ENCODE results near the gene CTRB1. TPM values are rescaled to one million over a fixed set of nuclear protein-coding genes. Genes with fewer than 3 reads are reported as not detected.
"Not testable (repeated sequence)": the region's sequence is repeated elsewhere in the genome, so short reads cannot be mapped to it uniquely, and the experiment has no call there.

The CTRB1 gene
- total RNA-seq, 3 donors from 2014 or later = 2.2 to 5.5 (median 3.4) TPM

GRCh38 chr16:75267631-75268264 is 49.0 kb downstream of the CTRB1 start:
- H3K4me3 Mint-ChIP-seq = no peak overlapping the region
- H3K27me3 Mint-ChIP-seq (ENCODE audit: low read depth) = peaks cover 49% of the 10 kb centered on the region
- peaks cover 7% of the 10 kb centered on the region for H3K4me1 Mint-ChIP-seq (ENCODE audit: low read depth)
- ATAC-seq (no peak), DNase-seq (no peak)
- no peaks in the 10 kb centered on the region for H3K36me3 Mint-ChIP-seq (ENCODE audit: insufficient read depth)
- H3K9me3 Mint-ChIP-seq = no peaks in the 10 kb centered on the region

GRCh38 chr16:75269358-75269757 is 50.6 kb downstream of the CTRB1 start:
- H3K36me3 Mint-ChIP-seq (ENCODE audit: insufficient read depth); ATAC-seq; H3K4me3 Mint-ChIP-seq; DNase-seq; H3K9me3 Mint-ChIP-seq; H3K4me1 Mint-ChIP-seq (ENCODE audit: low read depth): not testable (repeated sequence)
- H3K27me3 Mint-ChIP-seq (ENCODE audit: low read depth) = peaks cover 39% of the 10 kb centered on the region

DNA sequence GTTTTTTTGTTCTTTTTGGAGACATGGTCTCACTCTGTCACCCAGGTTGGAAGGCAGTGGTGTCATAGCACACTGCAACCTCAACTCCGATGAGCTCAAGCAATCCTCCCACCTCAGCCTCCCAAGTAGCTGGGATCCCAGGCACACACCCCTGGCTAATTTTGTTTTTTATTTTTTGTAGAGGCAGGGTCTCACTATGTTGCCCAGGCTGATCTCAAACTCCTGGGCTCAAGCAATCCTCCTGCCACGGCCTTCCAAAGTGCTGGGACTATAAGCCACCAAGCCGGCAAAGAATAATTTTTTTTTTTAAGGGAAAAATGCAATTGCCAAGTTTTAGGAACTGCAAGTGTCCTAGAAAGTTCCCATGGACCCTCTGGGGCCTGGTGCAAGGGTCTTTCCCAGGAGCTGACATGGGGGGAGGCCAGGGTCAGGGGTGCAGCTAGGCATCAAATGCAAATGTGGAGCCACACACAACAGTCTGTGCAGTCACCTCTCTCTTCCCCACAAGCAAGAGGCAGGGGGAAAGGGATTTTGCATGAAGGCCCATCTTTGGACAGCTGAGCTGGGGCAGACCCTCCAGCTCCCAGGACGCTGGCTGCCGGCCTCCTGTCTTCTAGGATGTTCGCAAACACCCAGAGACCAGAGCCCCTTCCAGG is 52.8 kb downstream of the CTRB1 start:
- ATAC-seq (no peak), DNase-seq (no peak)
- Mint-ChIP-seq H3K36me3 (ENCODE audit: insufficient read depth) (no peaks in the 10 kb centered on the region), H3K27me3 (ENCODE audit: low read depth) (peaks cover 30% of the 10 kb centered on the region), H3K4me1 (ENCODE audit: low read depth) (peaks cover 5% of the 10 kb centered on the region), H3K9me3 (no peaks in the 10 kb centered on the region), H3K4me3 (no peak overlapping the region)

DNA sequence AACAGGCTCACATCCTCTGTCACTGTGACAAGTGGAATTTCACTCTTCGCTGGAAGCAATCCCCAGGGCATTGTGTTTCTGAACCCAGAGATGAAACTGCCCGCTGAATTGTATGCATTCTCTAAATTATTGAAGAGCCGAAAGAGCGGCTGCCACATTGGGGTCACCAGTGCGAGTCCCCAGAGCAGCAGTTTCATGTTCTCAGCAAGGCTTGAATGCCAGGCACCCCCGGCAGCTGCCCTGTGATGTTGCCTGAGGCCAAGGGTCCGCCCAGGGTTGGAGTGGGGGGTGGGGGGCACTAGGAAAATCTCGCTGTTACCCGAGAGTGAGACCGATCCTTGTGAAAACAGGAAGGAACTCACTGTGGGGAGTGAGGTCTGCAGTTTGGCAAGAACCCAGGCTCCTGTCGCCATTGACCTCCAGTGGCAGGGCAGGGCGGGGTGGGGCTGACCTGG is 53.3 kb downstream of the CTRB1 start:
- Mint-ChIP-seq H3K4me1 (ENCODE audit: low read depth) (peaks cover 5% of the 10 kb centered on the region), H3K9me3 (no peaks in the 10 kb centered on the region), H3K36me3 (ENCODE audit: insufficient read depth) (no peaks in the 10 kb centered on the region), H3K4me3 (no peak overlapping the region), H3K27me3 (ENCODE audit: low read depth) (peaks cover 25% of the 10 kb centered on the region)
- no peak for DNase-seq
- ATAC-seq = no peak

GRCh38 chr16:75272629-75273028 is 53.8 kb downstream of the CTRB1 start:
- H3K9me3 Mint-ChIP-seq, ATAC-seq, H3K4me3 Mint-ChIP-seq: not testable (repeated sequence)

GRCh38 chr16:75273054-75273925 is 54.5 kb downstream of the CTRB1 start:
- Mint-ChIP-seq H3K4me1 (ENCODE audit: low read depth) (peaks cover 5% of the 10 kb centered on the region), H3K36me3 (ENCODE audit: insufficient read depth) (no peaks in the 10 kb centered on the region), H3K27me3 (ENCODE audit: low read depth) (peaks cover 28% of the 10 kb centered on the region), H3K4me3 (no peak overlapping the region), H3K9me3 (no peaks in the 10 kb centered on the region)
- DNase-seq (no peak), ATAC-seq (no peak)

More at GRCh38 chr16:75272629-75273028, 53.8 kb downstream of the CTRB1 start:
- not testable (repeated sequence) for H3K4me1 Mint-ChIP-seq (ENCODE audit: low read depth); H3K36me3 Mint-ChIP-seq (ENCODE audit: insufficient read depth); DNase-seq
- H3K27me3 Mint-ChIP-seq (ENCODE audit: low read depth) = peaks cover 28% of the 10 kb centered on the region

Other genes starting within 250 kb of the CTRB1 start
- gene WDR59, start 233.9 kb upstream of the CTRB1 start, total RNA-seq = 10 to 100 TPM; 49.3 to 61.8 (median 58.4) TPM
- gene ZNRF1, start 220.0 kb upstream of the CTRB1 start, total RNA-seq = 10 to 100 TPM; 18.8 to 30.5 (median 25.0) TPM
- gene LDHD, start 102.2 kb upstream of the CTRB1 start, total RNA-seq = under 1 TPM in 1 of 3 donors, not detected in 2; 0.11 TPM
- 10 to 100 TPM; 11.5 to 13.4 (median 13.4) TPM for gene ZFP1, start 70.5 kb upstream of the CTRB1 start, total RNA-seq
- 10 to 100 TPM in 1 of 3 donors, 1 to 10 TPM in 2; 5.5 to 10.3 (median 6.7) TPM for gene CTRB2, start 11.8 kb upstream of the CTRB1 start, total RNA-seq
- gene BCAR1, start 32.6 kb downstream of the CTRB1 start, total RNA-seq = 1 to 10 TPM; 1.5 to 4.3 (median 2.9) TPM
- 10 to 100 TPM; 28.3 to 33.2 (median 28.6) TPM for gene CFDP1, start 214.5 kb downstream of the CTRB1 start, total RNA-seq
- 10 to 100 TPM; 45.3 to 49.1 (median 45.9) TPM for gene TMEM170A, start 245.7 kb downstream of the CTRB1 start, total RNA-seq

All from activated T-cell treated with anti-CD3 and anti-CD28 coated beads, Interleukin-2, amount 50 U/mL, for 4 hours (primary cell).